H1 (cell line): Measurements from ENCODE around the gene OSCAR. TPM values are rescaled to one million over a fixed set of nuclear protein-coding genes. Genes with fewer than 3 reads are reported as not detected.

Source experiments
- CTCF ChIA-PET: fragments of 300-600 bp; sonication (Branson Sonifier 250); formaldehyde crosslinking; loops from one replicate; lab custom pipeline; 2021; ENCODE audit not compliant: partially characterized antibody; lab: Charles Lee
- POLR2A ChIA-PET: fragments of 300-600 bp; sonication (Branson Sonifier 250); formaldehyde crosslinking; loops from one replicate; lab custom pipeline; 2021; ENCODE audit warnings: inconsistent platforms; ENCODE audit not compliant: partially characterized antibody; lab: Charles Lee
- DNase-seq, 2 experiments: peaks; one replicate each; pipeline versions ENCODE4 v3.0.0 to v3.0.0-alpha.2; 2010 to 2022; ENCODE audit warnings: low spot score in 2 of 2, low read depth in 1 of 2, mixed read lengths in 1 of 2
- FAIRE-seq: peaks from 2 replicates; lab custom pipeline; 2011; peaks lifted over from hg19 to GRCh38; lab: Jason Lieb, UNC
- H2AFZ ChIP-seq: 2 replicates; pipeline ENCODE4 v1.8.1; 2012; ENCODE audit warnings: low read length, inconsistent platforms
- H2AK5ac ChIP-seq: 2 replicates; pipeline ENCODE4 v1.6.1; 2013; ENCODE audit warnings: low read depth, low read length
- H2BK120ac ChIP-seq: replicated peaks from 2 replicates; pipeline ENCODE3; 2013; ENCODE audit warnings: low read depth, low read length, inconsistent platforms
- H2BK12ac ChIP-seq: 2 replicates; pipeline ENCODE4 v1.6.1; 2013; ENCODE audit warnings: low read depth, low read length
- H2BK15ac ChIP-seq: 2 replicates; pipeline ENCODE4 v1.6.1; 2013; ENCODE audit warnings: low read length
- H2BK20ac ChIP-seq: 2 replicates; pipeline ENCODE4 v1.6.1; 2013; ENCODE audit warnings: low read length
- H2BK5ac ChIP-seq: 2 replicates; pipeline ENCODE4 v1.6.1; 2013; ENCODE audit warnings: low read depth, low read length
- H3K14ac ChIP-seq: 2 replicates; pipeline ENCODE4 v1.6.1; 2013; ENCODE audit warnings: inconsistent platforms; ENCODE audit not compliant: insufficient read length
- H3K18ac ChIP-seq: 2 replicates; pipeline ENCODE4 v1.6.1; 2013; ENCODE audit warnings: low read length; ENCODE audit errors: extremely low read depth
- H3K23ac ChIP-seq: 2 replicates; pipeline ENCODE4 v1.6.1; 2013; ENCODE audit warnings: inconsistent platforms; ENCODE audit not compliant: insufficient read length
- H3K23me2 ChIP-seq: 2 replicates; pipeline ENCODE4 v1.6.1; 2013; ENCODE audit warnings: low read depth, low read length
- H3K27ac ChIP-seq: 2 replicates; pipeline ENCODE4 v1.6.1; 2011; ENCODE audit warnings: low read depth, low read length, inconsistent platforms
- H3K27me3 ChIP-seq, 4 experiments: replicated peaks in 1 of 4; 1 replicate in 1 of 4; 2 replicates in 3 of 4; pipeline versions ENCODE4 v1.6.1 to v1.8.1; 2011 to 2013; ENCODE audit warnings: low read length in 3 of 4, mild to moderate bottlenecking in 3 of 4, inconsistent platforms in 2 of 4, mixed read lengths in 2 of 4, moderate library complexity in 1 of 4; ENCODE audit not compliant: control insufficient read depth in 3 of 4, insufficient read depth in 3 of 4; ENCODE audit errors: extremely low read depth in 1 of 4
- H3K36me3 ChIP-seq, 4 experiments: 2 replicates each; pipeline versions ENCODE4 v1.6.1 to v1.8.1; 2011 to 2013; ENCODE audit warnings: mild to moderate bottlenecking in 4 of 4, low read length in 3 of 4, moderate library complexity in 2 of 4, control low read depth in 1 of 4, inconsistent platforms in 1 of 4; ENCODE audit not compliant: insufficient read depth in 4 of 4, control insufficient read depth in 2 of 4
- H3K4ac ChIP-seq: replicated peaks from 2 replicates; pipeline ENCODE3; 2013; ENCODE audit warnings: low read length, low read depth, mixed read lengths, inconsistent platforms; ENCODE audit not compliant: insufficient read length
- H3K4me1 ChIP-seq, 4 experiments: replicated peaks in 1 of 4; 1 replicate in 1 of 4; 2 replicates in 3 of 4; pipeline versions ENCODE4 v1.6.1 to v1.8.1; 2011 to 2013; ENCODE audit warnings: low read length in 3 of 4, inconsistent platforms in 2 of 4, mixed read lengths in 1 of 4; ENCODE audit not compliant: insufficient read depth in 4 of 4, control insufficient read depth in 3 of 4
- H3K4me2 ChIP-seq, 2 experiments: 2 replicates each; pipeline versions ENCODE4 v1.6.1 to v1.8.1; 2011 to 2013; ENCODE audit warnings: low read depth in 2 of 2, low read length in 2 of 2, control low read depth in 1 of 2, inconsistent platforms in 1 of 2, mild to moderate bottlenecking in 1 of 2; ENCODE audit not compliant: insufficient read depth in 1 of 2
- H3K4me3 ChIP-seq, 4 experiments: fragments of 200-600, 300-600 bp in 1 of 4; sonication (generic), shearing (Covaris generic), sonication (Bioruptor Twin) in 1 of 4; 2 replicates each; pipeline versions ENCODE4 v1.5.1 to v1.8.1; 2011 to 2016; ENCODE audit warnings: low read length in 4 of 4, low read depth in 3 of 4, control low read depth in 2 of 4, inconsistent platforms in 2 of 4, mild to moderate bottlenecking in 2 of 4, mixed read lengths in 1 of 4, moderate library complexity in 1 of 4; ENCODE audit not compliant: insufficient read depth in 2 of 4; ENCODE audit errors: extremely low read depth in 1 of 4
- H3K56ac ChIP-seq: replicated peaks from 2 replicates; pipeline ENCODE3; 2013; ENCODE audit warnings: low read depth, mild to moderate bottlenecking, mixed read lengths, low read length, inconsistent platforms; ENCODE audit not compliant: insufficient read length
- H3K79me1 ChIP-seq: 2 replicates; pipeline ENCODE4 v1.6.1; 2013; ENCODE audit warnings: low read depth, low read length, control low read depth
- H3K79me2 ChIP-seq, 2 experiments: 2 replicates each; pipeline versions ENCODE4 v1.6.1 to v1.8.1; 2012 to 2013; ENCODE audit warnings: low read length in 2 of 2, mild to moderate bottlenecking in 2 of 2, inconsistent platforms in 1 of 2; ENCODE audit not compliant: insufficient read depth in 2 of 2, control insufficient read depth in 1 of 2
- H3K9ac ChIP-seq, 4 experiments: replicated peaks in 1 of 4; 1 replicate in 1 of 4; 2 replicates in 3 of 4; pipeline versions ENCODE4 v1.6.1 to v1.8.1; 2011 to 2013; ENCODE audit warnings: low read depth in 3 of 4, low read length in 3 of 4, control low read depth in 2 of 4, mild to moderate bottlenecking in 2 of 4, moderate library complexity in 2 of 4, inconsistent platforms in 1 of 4; ENCODE audit errors: extremely low read depth in 1 of 4
- H3K9me3 ChIP-seq, 2 experiments: 2 replicates each; pipeline versions ENCODE4 v1.6.1 to v1.8.1; 2012 to 2013; ENCODE audit warnings: mild to moderate bottlenecking in 2 of 2, moderate library complexity in 2 of 2, control low read depth in 1 of 2, inconsistent platforms in 1 of 2, low read depth in 1 of 2, low read length in 1 of 2, mixed read lengths in 1 of 2; ENCODE audit not compliant: insufficient read depth in 2 of 2
- H4K20me1 ChIP-seq, 2 experiments: replicated peaks in 1 of 2; 2 replicates each; pipeline versions ENCODE3 to v1.8.1; 2011 to 2013; ENCODE audit warnings: inconsistent platforms in 2 of 2, low read length in 2 of 2, mild to moderate bottlenecking in 1 of 2; ENCODE audit not compliant: insufficient read depth in 2 of 2, control insufficient read depth in 1 of 2
- H4K5ac ChIP-seq: 2 replicates; pipeline ENCODE4 v1.6.1; 2013; ENCODE audit warnings: low read length, low read depth, mixed read lengths, inconsistent platforms; ENCODE audit not compliant: insufficient read length
- H4K8ac ChIP-seq: 2 replicates; pipeline ENCODE4 v1.8.0; 2013; ENCODE audit warnings: mild to moderate bottlenecking, moderate library complexity, low read length, inconsistent platforms; ENCODE audit not compliant: insufficient read depth; ENCODE audit errors: extremely low read depth
- H4K91ac ChIP-seq: replicated peaks from 2 replicates; pipeline ENCODE3; 2013; ENCODE audit warnings: low read length, mixed read lengths, inconsistent platforms; ENCODE audit not compliant: insufficient read length
- FOSL1 ChIP-seq: IDR thresholded peaks from 2 replicates; pipeline ENCODE4 v1.6.1; 2011; ENCODE audit warnings: mild to moderate bottlenecking, low read depth, low read length, moderate library complexity; ENCODE audit not compliant: insufficient read depth
- KDM1A ChIP-seq: fragments of 200-600, 300-600 bp; sonication (generic); IDR thresholded peaks from 2 replicates; pipeline ENCODE4 v1.7.1; 2016; ENCODE audit warnings: mild to moderate bottlenecking, low read length, borderline replicate concordance
- KDM4A ChIP-seq: IDR thresholded peaks from one replicate; pipeline ENCODE4 v1.7.1; 2012; ENCODE audit warnings: low read depth, mild to moderate bottlenecking, moderate library complexity, low read length, inconsistent platforms; ENCODE audit not compliant: severe bottlenecking
- MAFK ChIP-seq: IDR thresholded peaks from 2 replicates; pipeline ENCODE4 v1.6.1; 2012; ENCODE audit warnings: low read depth, mild to moderate bottlenecking, improper control_type of control experiment, low read length
- NANOG ChIP-seq: IDR thresholded peaks from 2 replicates; pipeline ENCODE4 v1.6.1; 2011; ENCODE audit warnings: low read length, low read depth, mild to moderate bottlenecking, inconsistent platforms; ENCODE audit not compliant: insufficient read depth, poor library complexity, severe bottlenecking
- NRF1 ChIP-seq: IDR thresholded peaks from 2 replicates; pipeline ENCODE4 v1.6.1; 2011; ENCODE audit warnings: mild to moderate bottlenecking, low read depth, low read length, improper control_type of control experiment
- SUZ12 ChIP-seq: fragments of 200-600 bp; sonication (generic); IDR thresholded peaks from 2 replicates; pipeline ENCODE4 v1.6.1; 2012; ENCODE audit warnings: mild to moderate bottlenecking, inconsistent platforms, low read length, moderate library complexity, mixed read lengths
- TCF12 ChIP-seq: IDR thresholded peaks from 2 replicates; pipeline ENCODE4 v1.6.1; 2011; ENCODE audit warnings: low read depth, mild to moderate bottlenecking, low read length
- TEAD4 ChIP-seq: IDR thresholded peaks from 2 replicates; pipeline ENCODE4 v1.6.1; 2012; ENCODE audit warnings: low read depth, low read length, inconsistent platforms, mixed read lengths
- WGBS, 2 experiments: shearing (Covaris generic) in 1 of 2; methylation state at CpG; one replicate each; pipeline versions ENCODE4 v1.1.6 to v1.1.7; 2013 to 2015; ENCODE audit warnings: low lambda C conversion rate in 2 of 2, mixed read lengths in 2 of 2, inconsistent platforms in 1 of 2, low coverage in 1 of 2, missing lambda C conversion rate in 1 of 2; ENCODE audit not compliant: insufficient replicate concordance in 2 of 2, insufficient coverage in 1 of 2, insufficient read length in 1 of 2; ENCODE audit errors: extremely low coverage in 1 of 2, missing lambda C conversion rate in 1 of 2; 5-methylcytosine and 5-hydroxymethylcytosine counted together
- polyA plus RNA-seq, 7 experiments: library from polyadenylated mRNA; depleted of rRNA in 3 of 7; stranded (reverse) in 5 of 7; unstranded in 2 of 7; fragments of >200 nt in 5 of 7; fragments of 200-250 nt in 2 of 7; gene quantifications; 1 replicate in 5 of 7; 2 replicates in 1 of 7; 4 replicates in 1 of 7; pipeline versions ENCODE4 v1.2.1 to v1.2.3, GENCODE V29; 2011 to 2013; ENCODE audit warnings: missing spikeins in 2 of 7, mixed read lengths in 2 of 7
- total RNA-seq: library from RNA; stranded (reverse); fragmentation: NEBNext Ultra II Directional; extraction: Animal tissue kit (Norgen Biotek cat#: 25700); gene quantifications from 2 replicates; pipeline ENCODE4 v1.2.1, GENCODE V29; 2021
- TF ChIP-seq, protein P1 (sequence below): IDR thresholded peaks from 2 replicates; pipeline ENCODE4 v1.6.1; 2012; ENCODE audit warnings: inconsistent platforms
- TF ChIP-seq, protein P2 (sequence below): IDR thresholded peaks from 2 replicates; pipeline ENCODE4 v1.6.1; 2012; ENCODE audit warnings: low read length, inconsistent platforms

OSCAR gene
- total and polyA plus RNA-seq, 2 of the 8 experiments (the other 6 are each of a cell fraction or from before 2014, with no cell fraction given), result 1.1 TPM

DNA sequence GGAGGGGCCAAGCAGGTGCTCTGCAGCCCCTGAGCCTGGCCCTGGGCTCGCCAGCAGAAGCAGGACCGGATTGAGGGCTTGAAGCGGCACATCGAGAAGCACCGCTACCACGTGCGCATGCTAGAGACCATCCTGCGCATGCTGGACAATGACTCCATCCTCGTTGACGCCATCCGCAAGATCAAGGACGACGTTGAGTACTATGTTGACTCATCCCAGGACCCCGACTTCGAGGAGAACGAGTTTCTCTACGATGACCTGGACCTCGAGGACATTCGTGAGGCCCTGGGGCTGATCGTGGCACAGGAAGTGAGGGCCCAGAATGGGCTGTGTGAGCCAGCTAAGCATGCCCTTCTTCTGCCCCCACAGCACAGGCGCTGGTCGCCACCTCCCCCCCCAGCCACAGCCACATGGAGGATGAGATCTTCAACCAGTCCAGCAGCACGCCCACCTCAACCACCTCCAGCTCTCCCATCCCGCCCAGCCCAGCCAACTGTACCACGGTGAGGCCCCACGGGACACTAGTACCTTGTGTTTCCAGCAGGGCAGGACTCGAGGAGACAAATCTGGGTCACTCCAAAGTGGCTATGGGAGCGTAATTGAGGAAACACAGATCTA, 45.0 kb upstream of the OSCAR start:
- Histone ChIP-seq H2BK12ac (no peak overlapping the region), H4K8ac (no peak overlapping the region), H3K23ac (no peak overlapping the region), H3K18ac (no peak overlapping the region), H3K4me1 (peaks cover 0 to 3% (median 0%) of the 10 kb centered on the region in 4 experiments; a peak in 1 of 7 replicates), H2BK5ac (no peak overlapping the region), H4K5ac (no peak overlapping the region), H3K36me3 (peaks cover 49 to 80% (median 74%) of the 10 kb centered on the region in 4 experiments), H3K9me3 (no peaks in the 10 kb centered on the region), H3K79me2 (peaks cover 6 to 23% of the 10 kb centered on the region in 2 experiments), H3K4me2 (no peak overlapping the region), H2BK120ac (no peak overlapping the region), H2BK15ac (no peak overlapping the region), H3K79me1 (peaks cover 11% of the 10 kb centered on the region; the same call in 1 of the 2 replicates), H3K23me2 (no peaks in the 10 kb centered on the region), H3K27ac (no peak overlapping the region), H4K91ac (no peak overlapping the region), H4K20me1 (peaks cover 24 to 49% of the 10 kb centered on the region in 2 experiments), H3K14ac (no peak overlapping the region), H2AK5ac (no peak overlapping the region), H3K56ac (no peak overlapping the region), H2BK20ac (no peak overlapping the region), H3K4ac (no peak overlapping the region), H3K9ac (no peak overlapping the region), H3K4me3 (no peak overlapping the region), H2AFZ (no peak overlapping the region), H3K27me3 (no peaks in the 10 kb centered on the region)
- DNase-seq (no peak), FAIRE-seq (no peak)
- ChIA-PET CTCF (no interaction called here), POLR2A (interaction anchor here (0.8 to 15.7 kb wide), 3 partner anchors 9 to 57 kb away, joined by 3 to 348 read pairs (median 3); partner anchors contain the start of gene LENG1)
- WGBS, 2 experiments, result 93% methylated on average over 15 of the region's 28 CpGs; no CpG with 5 or more reads in 1 of the 2 experiments
- TF ChIP-seq NRF1 (no peak), MAFK (no peak), NANOG (no peak), SUZ12 (no peak), KDM1A (no peak), TCF12 (no peak), KDM4A (no peak), TEAD4 (no peak), FOSL1 (no peak)
- TF ChIP-seq, protein P1, sequence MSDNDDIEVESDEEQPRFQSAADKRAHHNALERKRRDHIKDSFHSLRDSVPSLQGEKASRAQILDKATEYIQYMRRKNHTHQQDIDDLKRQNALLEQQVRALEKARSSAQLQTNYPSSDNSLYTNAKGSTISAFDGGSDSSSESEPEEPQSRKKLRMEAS, result no peak
- TF ChIP-seq, protein P2, sequence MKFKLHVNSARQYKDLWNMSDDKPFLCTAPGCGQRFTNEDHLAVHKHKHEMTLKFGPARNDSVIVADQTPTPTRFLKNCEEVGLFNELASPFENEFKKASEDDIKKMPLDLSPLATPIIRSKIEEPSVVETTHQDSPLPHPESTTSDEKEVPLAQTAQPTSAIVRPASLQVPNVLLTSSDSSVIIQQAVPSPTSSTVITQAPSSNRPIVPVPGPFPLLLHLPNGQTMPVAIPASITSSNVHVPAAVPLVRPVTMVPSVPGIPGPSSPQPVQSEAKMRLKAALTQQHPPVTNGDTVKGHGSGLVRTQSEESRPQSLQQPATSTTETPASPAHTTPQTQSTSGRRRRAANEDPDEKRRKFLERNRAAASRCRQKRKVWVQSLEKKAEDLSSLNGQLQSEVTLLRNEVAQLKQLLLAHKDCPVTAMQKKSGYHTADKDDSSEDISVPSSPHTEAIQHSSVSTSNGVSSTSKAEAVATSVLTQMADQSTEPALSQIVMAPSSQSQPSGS, result no peak
